ENCODE data around the gene APOOL. TPM values are rescaled to one million over a fixed set of nuclear protein-coding genes. Genes with fewer than 3 reads are reported as not detected.

The APOOL gene
- total RNA-seq, 2 experiments from 2014 or later, result 23.3 to 24.1 TPM

Other genes starting within 250 kb of the APOOL start
- not detected for gene SATL1, start 239.9 kb downstream of the APOOL start, total RNA-seq
- 1 to 10 TPM in 1 of 2 experiments, under 1 TPM in 1; 0.79 to 1.0 TPM for gene ZNF711, start 240.1 kb downstream of the APOOL start, total RNA-seq

Data from activated naive CD4-positive, alpha-beta T cell treated with anti-CD3 and anti-CD28 coated beads for 36 hours (primary cell).